Medulla oblongata (tissue), 1 donor: ENCODE data around the gene DDX60.

Source experiments
- DNase-seq: peaks from one replicate; pipeline ENCODE4 v3.0.0-alpha.2; 2015; ENCODE audit errors: extremely low spot score

The DDX60 gene

DNA sequence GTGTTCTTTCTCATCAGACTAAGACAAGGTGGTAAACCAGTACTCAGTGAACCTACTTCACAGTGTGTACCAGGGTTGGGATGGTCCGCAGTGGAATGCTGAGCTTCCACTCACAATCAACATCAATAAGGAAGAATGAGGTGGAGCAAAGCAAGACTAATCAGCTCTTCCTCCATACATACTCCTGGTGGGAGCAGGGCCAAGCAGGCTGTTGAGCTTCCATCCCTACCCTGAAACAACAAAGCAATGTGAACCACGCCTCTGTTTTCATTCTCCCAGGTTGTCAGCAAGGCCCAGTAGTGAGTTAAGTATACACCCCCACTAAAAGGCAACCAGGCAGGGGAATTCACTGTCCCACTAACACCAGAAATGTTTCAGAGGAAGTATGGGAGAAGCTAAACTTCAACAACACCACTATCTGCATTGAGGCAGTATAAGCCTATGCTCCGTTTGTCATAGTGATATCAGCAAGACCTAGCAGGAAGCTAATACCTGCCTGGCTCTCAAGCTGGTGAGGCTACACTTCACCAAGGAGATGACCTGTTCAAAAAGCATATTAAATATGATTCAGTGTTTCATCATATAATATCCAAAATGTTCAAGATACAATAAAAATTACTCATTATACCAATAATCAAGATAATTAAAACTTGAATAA is 109.5 kb downstream of the DDX60 start:
- no peak for DNase-seq

DNA sequence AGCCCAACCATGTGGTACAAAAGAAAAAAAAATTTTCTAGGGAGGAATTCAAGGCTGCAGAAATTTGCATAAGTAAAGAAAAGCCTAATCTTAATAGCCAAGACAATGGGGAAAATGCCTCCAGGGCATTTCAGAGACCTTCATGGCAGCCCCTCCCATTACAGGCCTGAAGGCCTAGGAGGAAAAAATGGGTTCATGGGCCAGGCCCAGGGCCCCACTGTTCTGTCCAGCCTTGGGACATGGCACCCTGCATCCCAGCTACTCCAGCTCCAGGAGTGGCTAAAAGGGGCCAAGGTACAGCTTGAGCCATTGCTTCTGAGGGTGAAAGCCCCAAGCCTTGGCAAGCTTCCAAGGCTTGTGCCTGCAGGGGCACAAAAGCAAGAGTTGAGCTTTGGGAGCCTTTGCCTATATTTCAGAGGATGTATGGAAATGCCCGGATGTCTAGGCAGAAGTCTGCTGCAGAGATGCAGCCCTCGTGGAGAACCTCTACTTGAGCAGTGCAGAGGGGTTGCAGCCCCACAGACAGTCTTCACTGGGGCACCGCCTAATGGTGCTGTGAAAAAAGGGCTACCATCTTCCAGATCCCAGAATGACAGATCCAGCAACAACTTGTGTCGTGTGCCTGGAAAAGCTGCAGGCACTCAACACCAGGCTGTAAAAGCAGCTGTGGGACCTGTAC is 115.2 kb downstream of the DDX60 start:
- DNase-seq, result no peak

GRCh38 chr4:168200685-168201084 is 117.9 kb downstream of the DDX60 start:
- no peak for DNase-seq

- DNase-seq, result no peak
Observed at GRCh38 chr4:168199260-168199957, 119.1 kb downstream of the DDX60 start.

DNA sequence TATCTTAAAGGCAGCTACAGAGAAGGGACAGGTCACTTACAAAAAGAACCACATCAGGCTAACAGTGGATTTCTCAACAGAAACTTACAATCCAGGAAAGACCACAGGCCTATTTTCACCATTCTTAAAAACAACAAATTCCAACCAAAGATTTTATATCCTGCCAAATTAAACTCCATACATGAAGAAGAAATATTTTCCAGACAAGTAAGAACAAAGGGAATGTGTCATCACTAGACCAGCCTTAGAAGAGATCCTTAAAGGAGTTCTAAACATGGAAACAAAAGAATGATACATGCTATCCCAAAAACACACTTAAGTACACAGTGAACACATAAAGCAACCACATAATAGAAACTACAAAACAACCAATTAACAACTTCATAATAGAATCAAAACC is 120.6 kb downstream of the DDX60 start:
- no peak for DNase-seq

DNA sequence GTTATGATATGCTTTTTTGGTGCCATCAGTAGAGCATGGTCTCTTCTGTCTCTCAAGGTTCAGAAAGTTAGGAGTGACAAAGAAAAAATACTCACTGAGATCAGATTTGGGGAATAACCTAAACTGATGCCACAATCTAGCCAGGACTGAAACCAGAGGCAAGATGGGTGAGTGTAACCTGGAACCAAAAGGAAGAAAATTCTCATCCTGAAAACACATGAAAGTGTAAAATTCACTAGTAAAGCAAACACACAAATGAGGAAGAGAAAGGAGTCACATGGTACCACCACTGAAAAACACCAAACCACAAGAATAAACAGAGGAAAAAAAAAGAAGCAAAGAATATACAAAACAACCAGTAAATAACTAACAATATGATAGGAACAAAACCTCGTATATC is 129.8 kb downstream of the DDX60 start:
- DNase-seq, result no peak

GRCh38 chr4:168183717-168184571 is 134.6 kb downstream of the DDX60 start:
- DNase-seq, result peak; percentile 54

DNA sequence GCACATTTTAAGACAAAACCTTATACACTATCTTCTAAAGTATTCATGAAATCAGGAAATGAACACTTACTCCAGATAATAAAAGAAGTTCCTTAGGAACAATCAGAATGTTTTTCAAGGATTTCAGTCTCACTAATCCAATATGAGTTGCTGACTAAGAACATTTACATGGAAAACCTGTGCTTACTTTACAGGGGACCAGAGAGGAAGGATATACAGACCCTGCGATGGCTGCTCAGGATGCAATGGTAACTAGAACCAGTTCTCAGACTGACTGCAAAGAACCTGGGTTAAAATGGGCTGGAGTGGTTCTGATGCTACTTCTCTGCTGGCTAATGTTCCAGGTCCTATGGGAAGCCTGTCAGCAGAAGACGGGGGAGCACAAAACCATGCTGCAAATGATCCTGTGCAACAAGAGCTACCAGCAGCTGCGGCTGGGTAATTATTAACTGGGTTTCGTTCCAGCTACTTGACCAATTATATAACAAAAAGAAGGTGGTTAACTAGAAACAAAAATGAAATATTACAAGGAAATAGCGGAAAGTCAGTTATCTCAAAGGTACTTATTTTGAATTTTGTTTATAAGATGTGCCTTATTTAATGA is 140.9 kb downstream of the DDX60 start:
- no peak for DNase-seq

DNA sequence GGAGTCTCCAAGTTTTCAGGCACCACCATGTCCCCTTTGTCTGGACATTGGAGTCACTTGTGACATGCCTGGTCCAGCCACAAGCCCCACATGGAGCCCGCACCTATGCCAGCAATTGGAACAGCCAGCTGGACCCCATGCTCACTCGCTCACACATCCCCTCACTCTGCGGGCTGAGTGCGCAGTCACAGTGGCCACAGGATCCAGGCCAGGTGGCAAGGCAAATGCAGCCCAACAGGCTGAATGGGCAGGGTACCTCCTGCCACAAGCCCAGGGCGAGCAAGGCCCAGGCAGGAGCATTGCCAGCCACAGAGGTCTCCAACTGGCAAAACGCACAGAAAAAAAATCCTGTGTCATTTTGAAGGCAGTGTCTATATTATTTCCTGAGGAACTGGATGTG is 144.2 kb downstream of the DDX60 start:
- DNase-seq, result no peak

DNA sequence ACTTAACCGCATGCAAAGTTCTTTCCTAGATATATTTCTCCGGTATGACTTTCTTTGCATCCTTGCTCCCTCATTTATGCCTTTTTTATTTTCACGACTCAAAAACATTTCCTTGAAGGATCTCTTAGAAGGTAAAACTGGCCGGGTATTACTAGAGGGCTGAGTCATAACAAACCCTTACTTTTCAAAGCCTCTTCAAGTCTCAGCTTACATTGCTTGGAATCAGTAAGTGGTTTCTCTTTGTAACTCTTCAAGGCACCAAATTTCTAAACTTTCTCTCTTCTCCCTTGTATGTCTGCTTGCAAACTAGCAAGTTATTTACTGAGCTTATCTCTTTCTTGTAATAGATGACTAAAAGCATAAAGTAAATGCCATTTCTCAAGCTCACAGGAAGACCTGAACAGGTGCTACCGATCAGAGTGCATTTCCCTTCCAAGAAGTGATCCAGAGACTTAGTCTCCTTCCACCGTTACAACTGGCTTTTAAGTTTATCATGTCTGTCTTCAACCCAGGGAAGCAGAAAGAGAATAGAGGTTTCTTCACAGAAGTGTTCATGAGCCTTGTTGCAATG is 150.8 kb downstream of the DDX60 start:
- DNase-seq, result no peak
